ENCODE results near the gene BCL7A. TPM values are rescaled to one million over a fixed set of nuclear protein-coding genes. Genes with fewer than 3 reads are reported as not detected.

BCL7A gene
- polyA plus RNA-seq, 3 donors, result 1.1 to 8.7 (median 3.1) TPM

- 1 to 7% (median 2%) methylated on average over 7 of the region's 7 CpGs for WGBS, 3 donors
- H3K27ac ChIP-seq (ENCODE audit: low read depth, low read length), result no peak overlapping the region
These were observed 60.1 kb downstream of the BCL7A start for GRCh38 chr12:122081697-122082221.

GRCh38 chr12:122082621-122083356, 61.1 kb downstream of the BCL7A start:
- H3K27ac ChIP-seq (ENCODE audit: low read depth, low read length), result no peak overlapping the region
- WGBS, 3 donors, result 48 to 55% (median 49%) methylated on average over 6 of the region's 6 CpGs

- WGBS, 3 donors, result 81 to 86% (median 83%) methylated on average over 13 of the region's 13 CpGs
- H3K27ac ChIP-seq (ENCODE audit: low read depth, low read length), result no peak overlapping the region
These were observed 63.2 kb downstream of the BCL7A start for GRCh38 chr12:122084857-122085405.

GRCh38 chr12:122085591-122085990, 63.9 kb downstream of the BCL7A start:
- H3K27ac ChIP-seq (ENCODE audit: low read depth, low read length), result no peak overlapping the region
- WGBS, 3 donors, result 86 to 92% (median 92%) methylated on average over 5 of the region's 5 CpGs

- WGBS, 3 donors, result 86 to 93% (median 89%) methylated on average over 8 of the region's 8 CpGs
- H3K27ac ChIP-seq (ENCODE audit: low read depth, low read length), result no peak overlapping the region
These were observed 64.4 kb downstream of the BCL7A start for GRCh38 chr12:122086116-122086515.

GRCh38 chr12:122086641-122087285, 65.1 kb downstream of the BCL7A start:
- 57 to 80% (median 74%) methylated on average over 18 of the region's 18 CpGs for WGBS, 3 donors
- no peak overlapping the region for H3K27ac ChIP-seq (ENCODE audit: low read depth, low read length)

GRCh38 chr12:122087431-122088178, 65.9 kb downstream of the BCL7A start:
- 75 to 85% (median 83%) methylated on average over 17 of the region's 17 CpGs for WGBS, 3 donors

GRCh38 chr12:122088179-122088810, 66.6 kb downstream of the BCL7A start:
- 63 to 76% (median 68%) methylated on average over 9 of the region's 9 CpGs for WGBS, 3 donors
- H3K27ac ChIP-seq (ENCODE audit: low read depth, low read length), result no peak overlapping the region

More at GRCh38 chr12:122087431-122088178, 65.9 kb downstream of the BCL7A start:
- no peak overlapping the region for H3K27ac ChIP-seq (ENCODE audit: low read depth, low read length)

GRCh38 chr12:122089077-122089476, 67.4 kb downstream of the BCL7A start:
- no peak overlapping the region for H3K27ac ChIP-seq (ENCODE audit: low read depth, low read length)
- WGBS, 3 donors, result 14 to 81% (median 68%) methylated on average over 2 of the region's 2 CpGs

- no peak overlapping the region for H3K27ac ChIP-seq (ENCODE audit: low read depth, low read length)
These were observed 69.3 kb downstream of the BCL7A start for GRCh38 chr12:122090759-122091515.

GRCh38 chr12:122093098-122093883, 71.6 kb downstream of the BCL7A start:
- H3K27ac ChIP-seq (ENCODE audit: low read depth, low read length), result no peak overlapping the region
- WGBS, 3 donors, result 93 to 99% (median 94%) methylated on average over 9 of the region's 9 CpGs

More at GRCh38 chr12:122090759-122091515, 69.3 kb downstream of the BCL7A start:
- 30 to 55% (median 32%) methylated on average over 7 of the region's 7 CpGs for WGBS, 3 donors

GRCh38 chr12:122094137-122094734, 72.6 kb downstream of the BCL7A start:
- H3K27ac ChIP-seq (ENCODE audit: low read depth, low read length), result no peak overlapping the region
- WGBS, 3 donors, result 97 to 100% (median 98%) methylated on average over 5 of the region's 5 CpGs

- H3K27ac ChIP-seq (ENCODE audit: low read depth, low read length), result no peak overlapping the region
- WGBS, 3 donors, result 58 to 77% (median 77%) methylated on average over 10 of the region's 10 CpGs
These were observed 73.3 kb downstream of the BCL7A start for GRCh38 chr12:122094735-122095631.

GRCh38 chr12:122096014-122096413, 74.3 kb downstream of the BCL7A start:
- H3K27ac ChIP-seq (ENCODE audit: low read depth, low read length), result no peak overlapping the region
- WGBS, 3 donors, result 67 to 84% (median 82%) methylated on average over 9 of the region's 9 CpGs

GRCh38 chr12:122096591-122097149, 75.0 kb downstream of the BCL7A start:
- H3K27ac ChIP-seq (ENCODE audit: low read depth, low read length), result no peak overlapping the region
- 43 to 81% (median 71%) methylated on average over 20 of the region's 20 CpGs for WGBS, 3 donors
